Spleen (tissue), 11 donors: ENCODE results near the gene JTB. TPM values are rescaled to one million over a fixed set of nuclear protein-coding genes. Genes with fewer than 3 reads are reported as not detected.
A peak's percentile ranks its signal among the peaks of the same experiment; 100 is the strongest.
"Not testable (repeated sequence)": the region's sequence is repeated elsewhere in the genome, so short reads cannot be mapped to it uniquely, and the experiment has no call there.

ENCODE experiments used
- DNase-seq: peaks from one replicate; pipeline ENCODE4 v3.0.0-alpha.2; 2020
- H3K27ac ChIP-seq, 8 donors: fragments of 200-600 bp; sonication (generic) in 7 of 8; 1 replicate in 4 of 8; 2 replicates in 4 of 8; pipeline versions ENCODE4 v1.5.0 to v1.8.0; 2016 to 2021; ENCODE audit warnings: inconsistent platforms in 4 of 8, mild to moderate bottlenecking in 4 of 8, moderate library complexity in 1 of 8
- H3K27me3 ChIP-seq, 7 donors: fragments of 200-600 bp; sonication (generic) in 6 of 7; replicated peaks in 1 of 7; 1 replicate in 4 of 7; 2 replicates in 3 of 7; pipeline versions ENCODE4 v1.5.0 to v1.8.0; 2016 to 2021; ENCODE audit warnings: inconsistent platforms in 3 of 7, mild to moderate bottlenecking in 1 of 7
- H3K36me3 ChIP-seq, 6 donors: fragments of 200-600 bp; sonication (generic) in 5 of 6; 1 replicate in 4 of 6; 2 replicates in 2 of 6; pipeline versions ENCODE4 v1.5.0 to v1.8.0; 2016 to 2021; ENCODE audit warnings: inconsistent platforms in 2 of 6
- H3K4me1 ChIP-seq, 6 donors: fragments of 200-600 bp; sonication (generic) in 5 of 6; 1 replicate in 3 of 6; 2 replicates in 3 of 6; pipeline versions ENCODE4 v1.5.0 to v1.8.0; 2016 to 2021; ENCODE audit warnings: inconsistent platforms in 3 of 6
- H3K4me3 ChIP-seq, 8 donors: fragments of 200-600 bp; sonication (generic) in 7 of 8; 1 replicate in 4 of 8; 2 replicates in 4 of 8; pipeline versions ENCODE4 v1.5.0 to v1.8.0; 2016 to 2021; ENCODE audit warnings: inconsistent platforms in 4 of 8, mild to moderate bottlenecking in 4 of 8, moderate library complexity in 2 of 8
- H3K9me3 ChIP-seq, 8 donors: fragments of 200-600 bp; sonication (generic) in 7 of 8; 1 replicate in 4 of 8; 2 replicates in 4 of 8; pipeline versions ENCODE4 v1.5.0 to v1.8.0; 2016 to 2021; ENCODE audit warnings: inconsistent platforms in 4 of 8
- POLR2A ChIP-seq, 3 donors: fragments of 450-650 bp; IDR thresholded peaks; one replicate each; pipeline ENCODE4 v1.5.1; 2017; ENCODE audit warnings: antibody characterized with exemption in 3 of 3, mild to moderate bottlenecking in 1 of 3
- POLR2AphosphoS5 ChIP-seq, 3 donors: sonication (generic); formaldehyde crosslinking; IDR thresholded peaks; one replicate each; pipeline ENCODE4 v1.5.1; 2017; ENCODE audit warnings: antibody characterized with exemption in 3 of 3
- WGBS, 5 donors: extraction: QIAGEN DNeasy Blood & Tissue Kit in 3 of 5; methylation state at CpG; one replicate each; pipeline versions ENCODE4 v1.1.5 to v1.1.7; 2013 to 2018; 5-methylcytosine and 5-hydroxymethylcytosine counted together
- intact Hi-C: fragments of 100-400 bp; cut with DNase I; formaldehyde crosslinking; loops from one replicate; pipeline ENCODE4 v1.15.0; 2023; ENCODE audit warnings: low total_unique reads
- polyA plus RNA-seq, 3 donors: library from polyadenylated mRNA; stranded (reverse); fragments of 200-250 nt; gene quantifications; one replicate each; pipeline ENCODE4 v1.2.1, GENCODE V29; 2013
- total RNA-seq, 7 donors: library from RNA; depleted of rRNA in 3 of 7; stranded (reverse); fragments of >200 nt in 3 of 7; fragmentation: NEBNext Ultra II Directional in 4 of 7; extraction: Animal tissue kit (Norgen Biotek cat#: 25700) in 4 of 7; gene quantifications; one replicate each; pipeline versions ENCODE4 v1.1.0 to v1.2.1, GENCODE V29; 2016 to 2021
- TF ChIP-seq, protein P1 (sequence below), 11 experiments: fragments of 200-600 bp in 7 of 11; fragments of 450-650 bp in 4 of 11; sonication (generic) in 4 of 11; IDR thresholded peaks in 8 of 11; conservative IDR thresholded peaks in 3 of 11; 1 replicate in 7 of 11; 2 replicates in 4 of 11; pipeline versions ENCODE4 v1.4.0 to v1.8.0; 2016 to 2021; ENCODE audit warnings: antibody characterized with exemption in 11 of 11, inconsistent platforms in 4 of 11, mild to moderate bottlenecking in 1 of 11
- donor health status: healthy with polysubstance abuse.
- donor health status: DM: no; HTN: no; CAD: no; lungs with moderate emphysema.
- donor health status: DM: no; HTN: no; CAD: no.
- donor health status: Bipolar disorder and iron deficiency.
- donor health status: healthy.
- donor health status: DM: no; HTN: no; CAD: no.
- donor health status: DM: yes; HTN: yes; CAD: no.

Gene JTB
- total and polyA plus RNA-seq, 10 donors, result 97.9 to 243 (median 194) TPM

DNA sequence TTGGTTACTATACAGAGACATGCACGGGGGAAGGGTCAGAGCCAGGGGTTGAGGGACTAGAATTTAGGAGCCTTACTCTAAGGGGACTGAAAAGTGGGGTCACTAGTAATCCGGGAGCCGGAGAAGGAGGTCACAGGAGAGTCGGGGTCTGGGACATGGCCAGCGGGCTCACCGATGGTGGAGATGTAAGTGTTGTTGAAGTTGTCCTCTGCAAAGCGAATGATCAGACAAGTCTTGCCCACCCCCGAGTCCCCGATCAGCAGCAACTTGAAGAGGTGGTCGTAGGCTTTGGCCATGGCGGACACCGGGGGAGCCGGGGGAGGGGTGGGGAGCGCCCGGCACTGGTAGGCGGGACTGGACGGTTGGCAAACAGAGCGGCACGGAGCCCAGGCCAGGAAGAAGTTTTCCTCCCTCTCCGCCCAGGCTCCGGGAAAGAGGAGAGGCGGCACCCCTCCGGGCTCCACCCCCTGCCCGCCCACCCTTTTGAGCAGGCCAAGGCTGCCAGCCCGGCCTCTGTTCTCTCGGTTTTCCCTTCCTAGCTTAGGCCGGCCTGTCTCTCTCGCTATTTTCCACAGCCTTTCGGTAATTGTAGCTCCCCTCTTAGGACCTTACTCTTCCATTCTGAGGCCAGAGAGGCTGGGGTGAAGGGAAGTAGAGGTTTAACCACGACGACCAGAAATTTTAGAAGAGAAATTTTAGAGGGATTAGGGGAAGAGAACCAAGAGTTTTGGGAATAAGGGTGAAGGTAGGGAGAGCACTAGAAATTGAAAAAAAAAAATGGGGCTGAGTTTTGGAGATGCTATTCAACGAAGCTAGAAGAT, 8.7 kb upstream of the JTB start, which contains the start of gene RAB13:
Gene RAB13 (minus strand): TSS at position 399 of the 821 bp plus-strand sequence. CDS start 103 bp downstream, at position 296.
- TF ChIP-seq, protein P1, sequence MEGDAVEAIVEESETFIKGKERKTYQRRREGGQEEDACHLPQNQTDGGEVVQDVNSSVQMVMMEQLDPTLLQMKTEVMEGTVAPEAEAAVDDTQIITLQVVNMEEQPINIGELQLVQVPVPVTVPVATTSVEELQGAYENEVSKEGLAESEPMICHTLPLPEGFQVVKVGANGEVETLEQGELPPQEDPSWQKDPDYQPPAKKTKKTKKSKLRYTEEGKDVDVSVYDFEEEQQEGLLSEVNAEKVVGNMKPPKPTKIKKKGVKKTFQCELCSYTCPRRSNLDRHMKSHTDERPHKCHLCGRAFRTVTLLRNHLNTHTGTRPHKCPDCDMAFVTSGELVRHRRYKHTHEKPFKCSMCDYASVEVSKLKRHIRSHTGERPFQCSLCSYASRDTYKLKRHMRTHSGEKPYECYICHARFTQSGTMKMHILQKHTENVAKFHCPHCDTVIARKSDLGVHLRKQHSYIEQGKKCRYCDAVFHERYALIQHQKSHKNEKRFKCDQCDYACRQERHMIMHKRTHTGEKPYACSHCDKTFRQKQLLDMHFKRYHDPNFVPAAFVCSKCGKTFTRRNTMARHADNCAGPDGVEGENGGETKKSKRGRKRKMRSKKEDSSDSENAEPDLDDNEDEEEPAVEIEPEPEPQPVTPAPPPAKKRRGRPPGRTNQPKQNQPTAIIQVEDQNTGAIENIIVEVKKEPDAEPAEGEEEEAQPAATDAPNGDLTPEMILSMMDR (IDR thresholded peaks at IDR 0.05 in 8 of 11, conservative IDR thresholded peaks at IDR 0.05 in 3 of 11), result no peak
- peak; percentile 61 to 83 (median 83) for TF ChIP-seq POLR2AphosphoS5 (IDR thresholded peaks at IDR 0.05)
- peak in 1 of 3 donors; percentile 20 for TF ChIP-seq POLR2A (IDR thresholded peaks at IDR 0.05)
- intact Hi-C loops, result no loop called here
- peaks cover 0 to 16% (median 0%) of the 10 kb centered on the region in 6 donors for H3K36me3 ChIP-seq
- peak within 1 kb of the TSS; percentile 29 to 72 (median 48) for H3K4me3 ChIP-seq
- H3K27ac ChIP-seq, result peak within 1 kb of the TSS; percentile 66 to 91 (median 84)
- H3K27me3 ChIP-seq, result no peaks in the 10 kb centered on the region
- no peaks in the 10 kb centered on the region for H3K9me3 ChIP-seq
- DNase-seq, result peak; percentile 88
- peaks cover 21 to 75% (median 56%) of the 10 kb centered on the region in 6 donors for H3K4me1 ChIP-seq
- 4 to 12% (median 9%) methylated on average over 27 to 32 of the region's 32 CpGs for WGBS, 5 donors

DNA sequence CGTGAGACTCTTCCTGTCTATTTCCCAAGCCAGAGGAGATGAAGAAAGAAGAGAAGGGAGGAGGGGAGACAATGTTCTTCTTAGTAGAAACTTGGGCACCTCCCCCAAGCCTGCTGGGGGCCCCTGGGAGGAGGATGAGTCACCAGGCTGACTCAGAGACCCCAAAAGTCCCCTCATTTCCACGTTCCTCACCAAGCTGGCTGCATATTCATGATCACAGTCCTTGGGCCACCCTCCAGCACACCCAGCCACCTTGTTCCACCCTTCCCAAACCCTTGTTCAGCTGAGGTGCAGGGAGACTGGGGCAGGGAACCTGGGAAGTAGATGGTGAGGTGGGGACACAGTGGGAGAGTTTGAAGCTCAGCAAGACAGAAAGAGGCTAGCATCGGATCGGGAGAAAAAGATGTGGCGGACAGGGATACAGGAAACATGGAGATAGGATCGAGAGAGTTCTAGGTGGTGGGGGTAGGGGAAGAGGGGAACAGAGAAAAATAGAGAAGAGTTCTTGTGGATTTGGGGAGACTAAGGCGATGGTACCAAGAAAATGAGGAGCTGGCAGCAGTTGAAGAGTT, 8.0 kb upstream of the JTB start:
- Histone ChIP-seq H3K36me3 (peaks cover 0 to 24% (median 0%) of the 10 kb centered on the region in 6 donors), H3K4me3 (peak overlapping the region; percentile 29 to 72 (median 48)), H3K9me3 (no peaks in the 10 kb centered on the region), H3K4me1 (peaks cover 24 to 80% (median 60%) of the 10 kb centered on the region in 6 donors), H3K27ac (peak overlapping the region; percentile 60 to 91 (median 84)), H3K27me3 (no peaks in the 10 kb centered on the region)
- no peak for TF ChIP-seq POLR2A (IDR thresholded peaks at IDR 0.05)
- TF ChIP-seq POLR2AphosphoS5 (IDR thresholded peaks at IDR 0.05), result no peak
- TF ChIP-seq, protein P1 (IDR thresholded peaks at IDR 0.05 in 8 of 11, conservative IDR thresholded peaks at IDR 0.05 in 3 of 11), result no peak
- DNase-seq, result no peak
- WGBS, 5 donors, result 19 to 36% (median 27%) methylated on average over 7 of the region's 7 CpGs
- intact Hi-C loops, result no loop called here

DNA sequence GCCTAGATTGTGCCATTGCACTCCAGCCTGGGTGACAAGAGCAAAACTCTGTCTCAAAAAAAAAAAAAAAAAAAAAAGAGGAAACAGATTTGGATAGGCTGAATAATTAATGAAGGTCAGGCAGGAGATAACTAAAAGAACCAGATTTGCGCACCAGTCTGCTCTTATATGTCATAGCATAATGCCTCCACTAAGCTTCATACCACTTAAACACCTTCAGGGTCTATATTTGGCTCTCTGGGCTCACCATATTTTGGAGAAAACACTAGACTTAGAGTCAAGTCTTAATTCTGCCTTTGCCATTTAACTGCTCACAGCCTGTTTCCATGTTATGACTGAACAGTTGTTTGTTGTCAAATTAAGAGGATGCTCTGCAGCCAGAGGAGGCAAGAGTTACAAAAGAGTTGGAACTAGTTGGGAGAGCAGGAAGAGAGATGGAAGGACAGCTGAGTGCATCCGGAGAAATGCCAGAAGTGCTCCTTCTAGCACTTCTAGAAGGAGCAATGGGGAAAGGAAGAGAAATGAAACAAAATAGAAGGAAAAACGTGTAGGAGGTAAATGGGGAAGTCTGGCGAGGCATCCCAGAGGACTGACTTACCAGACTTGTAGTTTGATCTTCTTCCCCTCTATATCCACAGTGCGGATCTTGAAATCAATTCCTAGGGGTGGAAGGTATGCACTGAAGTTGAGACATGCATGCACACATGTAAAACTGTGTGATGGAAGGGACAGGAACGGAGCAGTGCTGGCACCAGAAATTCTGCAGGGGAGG, 6.8 kb upstream of the JTB start:
- Histone ChIP-seq H3K4me3 (peak overlapping the region in 7 of 8 donors; percentile 29 to 72 (median 48)), H3K9me3 (no peaks in the 10 kb centered on the region), H3K36me3 (peaks cover 0 to 24% (median 0%) of the 10 kb centered on the region in 6 donors), H3K27ac (peak overlapping the region in 7 of 8 donors; percentile 82 to 91 (median 84)), H3K4me1 (peaks cover 24 to 75% (median 54%) of the 10 kb centered on the region in 6 donors), H3K27me3 (no peaks in the 10 kb centered on the region)
- DNase-seq, result no peak
- intact Hi-C loops, result loop anchor here (5.0 kb wide), 1 partner anchor 187 kb away; no protein-coding TSS in a partner anchor
- WGBS, 5 donors, result 40 to 57% (median 45%) methylated on average over 6 of the region's 6 CpGs
- TF ChIP-seq, protein P1 (IDR thresholded peaks at IDR 0.05 in 8 of 11, conservative IDR thresholded peaks at IDR 0.05 in 3 of 11), result no peak
- TF ChIP-seq POLR2AphosphoS5 (IDR thresholded peaks at IDR 0.05), result peak in 1 of 3 donors; percentile 52

DNA sequence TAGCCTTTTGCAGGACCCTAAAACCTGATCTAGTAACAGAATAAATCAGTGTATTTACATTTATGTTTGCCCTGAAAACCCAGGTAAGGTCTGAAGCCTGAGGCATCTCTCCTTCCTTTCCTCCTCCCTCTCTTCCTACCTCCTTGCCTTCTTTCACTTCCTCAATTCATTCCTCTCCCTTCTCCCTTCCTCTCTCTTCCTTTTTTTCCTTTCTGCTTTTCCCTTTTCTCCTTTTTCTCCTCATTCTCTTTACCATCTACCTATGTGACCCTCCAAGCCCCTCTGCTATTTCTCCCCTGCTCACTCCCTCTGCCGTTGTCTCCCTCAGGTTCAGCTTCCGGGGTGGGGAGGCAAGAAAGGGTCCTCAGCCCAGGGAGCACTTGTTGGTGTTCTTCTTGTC, 4.3 kb upstream of the JTB start:
- intact Hi-C loops, result loop anchor here (5.0 kb wide), 1 partner anchor 184 kb away; no protein-coding TSS in a partner anchor
- DNase-seq, result not testable (repeated sequence)

DNA sequence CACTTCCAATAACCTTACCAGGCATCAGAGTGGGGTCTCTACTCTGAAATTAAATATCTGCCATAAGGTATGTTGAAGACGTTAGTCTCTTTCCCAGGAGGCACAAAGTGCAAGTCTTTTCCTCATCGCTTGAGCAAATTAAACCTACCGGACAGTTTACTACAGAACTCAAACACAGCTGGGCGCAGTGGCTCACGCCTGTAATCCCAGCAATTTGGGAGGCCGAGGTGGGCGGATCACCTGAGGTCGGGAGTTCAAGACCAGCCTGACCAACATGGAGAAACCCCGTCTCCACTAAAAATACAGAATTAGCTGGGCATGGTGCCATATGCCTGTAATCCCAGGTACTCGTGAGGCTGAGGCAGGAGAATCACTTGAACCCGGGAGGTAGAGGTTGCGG, 1.6 kb upstream of the JTB start:
- WGBS, 5 donors, result 93 to 96% (median 95%) methylated on average over 12 of the region's 12 CpGs

More for the DNA sequence above, 4.3 kb upstream of the JTB start:
- peak overlapping the region in 7 of 8 donors; percentile 51 to 71 (median 65) for H3K27ac ChIP-seq
- WGBS, 5 donors, result 81 to 91% (median 83%) methylated on average over 2 of the region's 2 CpGs
- peaks cover 24 to 81% (median 60%) of the 10 kb centered on the region in 6 donors for H3K4me1 ChIP-seq
- H3K9me3 ChIP-seq, H3K27me3 ChIP-seq, H3K4me3 ChIP-seq: not testable (repeated sequence)
- peaks cover 0 to 30% (median 0%) of the 10 kb centered on the region in 6 donors for H3K36me3 ChIP-seq

More for the DNA sequence above, 1.6 kb upstream of the JTB start:
- H3K4me3 ChIP-seq, H3K9me3 ChIP-seq, intact Hi-C loops, H3K27me3 ChIP-seq: not testable (repeated sequence)
- Histone ChIP-seq H3K4me1 (peaks cover 20 to 81% (median 54%) of the 10 kb centered on the region in 6 donors), H3K36me3 (peaks cover 0 to 52% (median 19%) of the 10 kb centered on the region in 6 donors), H3K27ac (peak overlapping the region in 1 of 8 donors; percentile 98)
- peak; percentile 39 for DNase-seq
